HUDEP-2 (cell line): ENCODE measurements around the gene ANKRD13B.
"Not testable (repeated sequence)": the region's sequence is repeated elsewhere in the genome, so short reads cannot be mapped to it uniquely, and the experiment has no call there.

ENCODE experiments used
- DNase-seq, 76 experiments: peaks; one replicate each; lab custom pipeline; 2025; ENCODE audit not compliant: unreplicated experiment in 76 of 76; lab: John Stamatoyannopoulos, UW

The ANKRD13B gene

GRCh38 chr17:29629839-29630238 is 36.9 kb downstream of the ANKRD13B start:
- no peak for DNase-seq

DNA sequence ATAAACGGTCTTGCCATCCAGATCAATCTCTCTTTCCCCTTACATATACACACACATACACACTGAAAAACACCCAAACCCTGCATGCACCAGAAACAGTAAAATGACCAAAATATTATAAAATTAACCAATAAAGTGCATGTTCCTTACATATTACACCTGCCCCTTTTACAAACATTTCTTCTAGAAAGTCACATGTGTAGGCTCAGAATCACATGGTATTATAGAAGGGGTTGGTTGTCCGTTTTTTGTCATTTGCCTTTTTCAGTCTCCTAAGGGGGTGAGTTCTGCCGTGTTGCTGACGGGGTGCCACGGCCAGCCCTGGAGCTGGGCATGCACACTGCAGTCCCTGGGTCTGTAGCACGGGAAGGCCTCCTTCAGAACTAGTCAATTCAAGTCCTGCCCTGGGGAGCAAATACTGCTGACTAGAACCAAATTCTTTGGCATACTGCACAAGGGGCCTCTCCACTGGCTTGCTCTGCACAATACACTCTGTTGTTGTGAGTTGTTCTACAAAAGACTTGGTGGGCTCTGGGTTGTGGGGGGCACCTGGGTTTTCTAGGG is 37.8 kb downstream of the ANKRD13B start:
- DNase-seq, result no peak

- no peak for DNase-seq
Measured at GRCh38 chr17:29633886-29634285, 41.0 kb downstream of the ANKRD13B start.

GRCh38 chr17:29640413-29640812 is 47.5 kb downstream of the ANKRD13B start:
- DNase-seq, result no peak

DNA sequence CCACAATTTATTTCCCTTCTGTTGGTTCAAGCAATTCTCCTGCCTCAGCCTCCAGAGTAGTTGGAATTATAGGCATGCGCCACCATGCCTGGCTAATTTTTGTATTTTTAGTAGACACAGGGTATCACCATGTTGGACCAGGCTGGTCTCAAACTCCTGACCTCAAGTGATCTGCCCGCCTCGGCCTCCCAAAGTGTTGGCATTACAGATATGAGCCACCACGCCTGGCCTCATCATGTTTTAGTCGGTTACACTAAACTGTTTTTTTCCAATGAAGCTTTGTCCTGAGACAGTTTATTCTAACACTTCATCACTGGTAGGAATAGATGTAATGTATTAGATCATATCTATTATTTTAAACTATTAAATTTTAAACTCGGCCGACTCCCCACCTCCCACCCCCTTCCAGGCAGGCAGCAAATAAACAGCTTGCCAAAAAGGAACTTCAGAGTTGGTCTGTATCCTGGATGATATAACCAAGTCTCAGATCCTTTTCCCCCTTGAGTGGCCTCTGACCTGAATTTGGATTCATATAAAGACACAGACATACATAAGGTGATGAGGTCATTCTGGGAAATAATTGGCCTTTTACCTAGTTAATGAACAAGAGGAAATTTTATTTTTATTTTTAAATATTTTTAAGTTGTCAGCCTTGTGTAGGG is 48.2 kb downstream of the ANKRD13B start:
- no peak for DNase-seq

DNA sequence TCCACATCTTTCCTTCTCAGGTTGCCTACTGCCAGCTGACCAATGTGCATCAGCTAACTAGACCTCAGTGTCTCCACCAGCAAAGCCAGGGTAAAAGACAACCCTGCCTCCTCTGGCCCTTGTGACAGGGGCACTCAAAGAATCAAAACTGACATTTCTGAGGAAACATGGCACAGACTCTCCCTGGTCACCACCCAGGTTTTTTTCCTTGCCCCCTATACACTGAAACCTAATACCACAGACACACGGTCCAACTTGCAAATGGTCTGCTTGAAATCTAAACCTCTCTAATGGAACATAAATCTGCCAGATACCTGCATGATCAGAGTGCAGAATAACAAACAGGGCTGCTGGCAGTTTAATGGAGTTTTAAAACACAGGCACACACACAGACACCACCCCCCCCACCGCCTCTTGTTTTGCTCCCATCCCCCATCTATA is 49.3 kb downstream of the ANKRD13B start:
- no peak for DNase-seq

GRCh38 chr17:29643817-29644160 is 50.9 kb downstream of the ANKRD13B start:
- DNase-seq, result no peak

DNA sequence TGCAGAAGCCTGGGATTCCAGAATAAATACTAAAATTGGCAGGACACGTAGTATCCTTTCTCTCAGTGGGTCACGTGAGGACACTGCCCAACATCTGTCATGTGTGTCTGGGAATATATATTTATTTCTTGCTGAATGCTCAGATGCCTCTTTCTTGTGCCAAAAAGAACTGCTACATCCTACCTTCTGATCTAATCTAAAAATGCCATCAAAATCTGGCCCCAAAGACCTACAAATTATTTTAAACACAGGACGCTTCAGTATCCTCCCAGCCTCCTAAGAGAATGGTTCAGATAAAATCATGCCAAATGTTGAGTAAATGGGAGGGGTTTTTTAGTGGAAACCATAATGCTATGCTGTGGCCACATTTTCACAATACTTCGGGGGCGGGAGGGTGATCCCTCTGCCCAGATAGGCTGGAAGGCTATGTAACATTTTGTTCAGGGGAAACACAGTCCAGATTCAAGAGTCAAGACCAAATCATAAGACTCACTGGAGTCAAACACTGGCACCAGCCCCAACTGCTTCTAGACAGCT is 52.7 kb downstream of the ANKRD13B start:
- peak in 23 of 76 experiments; percentile 7 to 40 (median 17) for DNase-seq

- DNase-seq, result no peak
Measured at GRCh38 chr17:29648005-29648404, 55.1 kb downstream of the ANKRD13B start.

- peak in 4 of 76 experiments; percentile 6 to 16 (median 12) for DNase-seq
Measured at GRCh38 chr17:29649359-29649758, 56.4 kb downstream of the ANKRD13B start.

- no peak for DNase-seq
Measured at GRCh38 chr17:29650396-29650795, 57.5 kb downstream of the ANKRD13B start.

- not testable (repeated sequence) for DNase-seq
Measured at GRCh38 chr17:29651913-29652312, 59.0 kb downstream of the ANKRD13B start.

DNA sequence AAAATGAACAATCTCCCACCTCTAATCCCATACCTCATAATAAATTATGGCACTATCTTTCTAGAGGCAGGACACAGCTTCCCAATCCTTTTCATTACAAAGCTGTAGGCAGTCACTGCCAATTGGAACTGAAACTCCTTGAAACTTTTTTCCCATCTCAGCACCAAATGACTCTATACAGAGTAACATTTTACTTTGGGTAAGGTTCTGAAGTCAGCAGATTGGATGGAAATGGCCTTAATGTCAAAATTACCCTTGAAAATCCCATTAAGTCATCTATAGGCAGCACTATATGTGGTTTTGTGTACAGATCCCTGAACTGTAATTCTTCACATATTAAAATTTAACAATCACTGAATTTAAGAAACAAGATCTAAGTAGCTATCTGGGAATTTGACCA is 60.0 kb downstream of the ANKRD13B start:
- DNase-seq, result no peak

- DNase-seq, result peak in 6 of 76 experiments; percentile 6 to 18 (median 13)
Measured at GRCh38 chr17:29653995-29654714, 61.2 kb downstream of the ANKRD13B start.

DNA sequence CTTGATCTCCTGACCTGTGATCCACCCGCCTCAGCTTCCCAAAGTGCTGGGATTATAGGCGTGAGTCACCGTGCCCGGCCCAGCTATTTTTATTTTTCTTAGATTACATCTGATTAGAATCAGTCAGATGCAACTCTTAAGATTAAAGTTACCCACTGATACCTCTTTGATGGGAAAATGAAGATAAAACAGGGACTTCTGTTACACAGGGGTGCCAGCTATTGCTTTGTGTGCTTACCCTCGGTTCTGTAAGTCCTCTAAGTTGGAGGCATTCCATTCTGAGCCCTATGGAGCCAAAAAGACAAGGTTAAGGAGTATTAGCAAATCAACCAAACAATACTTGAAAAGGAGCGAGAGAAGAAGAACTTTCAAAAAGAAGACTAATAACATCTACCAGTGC is 62.4 kb downstream of the ANKRD13B start:
- no peak for DNase-seq

DNA sequence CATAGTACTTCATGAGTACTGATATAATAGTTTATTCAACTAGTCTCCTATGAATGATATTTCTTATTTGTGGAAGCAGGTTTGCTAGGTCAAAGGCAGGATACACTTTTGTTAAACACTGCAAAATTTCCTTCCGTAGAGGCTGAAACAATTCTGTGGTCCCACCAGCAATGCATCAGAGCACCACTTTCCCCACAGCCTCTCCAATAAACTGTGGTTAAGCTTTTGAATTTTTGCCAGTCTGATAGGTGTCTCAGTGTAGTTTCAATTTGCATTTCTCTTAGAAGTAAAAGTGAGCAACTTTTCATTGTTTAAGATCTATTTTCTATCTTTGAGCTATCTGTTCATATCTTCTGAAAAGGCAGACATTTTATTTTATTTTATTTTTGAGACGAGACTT is 66.2 kb downstream of the ANKRD13B start:
- no peak for DNase-seq

- no peak for DNase-seq
Measured at GRCh38 chr17:29661213-29661612, 68.3 kb downstream of the ANKRD13B start.

- DNase-seq, result peak in 5 of 76 experiments; percentile 10 to 14 (median 12)
Measured at GRCh38 chr17:29663155-29663554, 70.2 kb downstream of the ANKRD13B start.
